ENCODE data around the gene CEP68. TPM values are rescaled to one million over a fixed set of nuclear protein-coding genes. Genes with fewer than 3 reads are reported as not detected.

The CEP68 gene
- total RNA-seq, 1 donor from 2014 or later: 12.6 TPM

- ATAC-seq: no peak
- H3K27ac ChIP-seq: peak overlapping the region; percentile 42
- peaks cover 59% of the 10 kb centered on the region for H3K36me3 ChIP-seq
Observed at GRCh38 chr2:65070172-65070830, 14.1 kb downstream of the CEP68 start.

DNA sequence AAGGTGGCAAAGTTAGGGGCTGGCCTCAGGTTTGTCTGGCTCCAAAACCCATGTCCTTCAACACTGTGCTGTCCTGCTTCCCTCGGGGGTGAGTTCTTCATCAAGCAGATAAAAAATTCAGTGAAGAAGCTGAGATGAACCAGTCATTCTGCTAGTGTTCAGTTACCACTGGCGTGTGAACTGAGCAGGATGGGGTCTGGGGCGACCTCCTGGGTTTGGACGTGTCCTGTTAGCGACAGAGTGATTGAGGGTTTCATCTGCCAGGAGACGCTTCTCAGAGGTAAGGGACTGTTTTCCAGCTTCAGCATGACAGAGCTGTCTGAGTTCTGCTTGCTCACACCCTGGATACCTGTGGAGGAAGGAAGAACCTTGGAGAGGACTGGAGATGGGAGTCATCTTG is 14.6 kb downstream of the CEP68 start:
- ATAC-seq: no peak
- Histone ChIP-seq H3K4me1 (peaks cover 58% of the 10 kb centered on the region), H3K4me3 (no peak overlapping the region), H3K36me3 (peaks cover 59% of the 10 kb centered on the region), H3K27me3 (ENCODE audit: low read depth) (no peaks in the 10 kb centered on the region), H3K27ac (no peak overlapping the region), H3K9me3 (no peaks in the 10 kb centered on the region)
- intact Hi-C loops (cut with DNase I): no loop called here
- no peak for DNase-seq
- TF ChIP-seq, protein P1, sequence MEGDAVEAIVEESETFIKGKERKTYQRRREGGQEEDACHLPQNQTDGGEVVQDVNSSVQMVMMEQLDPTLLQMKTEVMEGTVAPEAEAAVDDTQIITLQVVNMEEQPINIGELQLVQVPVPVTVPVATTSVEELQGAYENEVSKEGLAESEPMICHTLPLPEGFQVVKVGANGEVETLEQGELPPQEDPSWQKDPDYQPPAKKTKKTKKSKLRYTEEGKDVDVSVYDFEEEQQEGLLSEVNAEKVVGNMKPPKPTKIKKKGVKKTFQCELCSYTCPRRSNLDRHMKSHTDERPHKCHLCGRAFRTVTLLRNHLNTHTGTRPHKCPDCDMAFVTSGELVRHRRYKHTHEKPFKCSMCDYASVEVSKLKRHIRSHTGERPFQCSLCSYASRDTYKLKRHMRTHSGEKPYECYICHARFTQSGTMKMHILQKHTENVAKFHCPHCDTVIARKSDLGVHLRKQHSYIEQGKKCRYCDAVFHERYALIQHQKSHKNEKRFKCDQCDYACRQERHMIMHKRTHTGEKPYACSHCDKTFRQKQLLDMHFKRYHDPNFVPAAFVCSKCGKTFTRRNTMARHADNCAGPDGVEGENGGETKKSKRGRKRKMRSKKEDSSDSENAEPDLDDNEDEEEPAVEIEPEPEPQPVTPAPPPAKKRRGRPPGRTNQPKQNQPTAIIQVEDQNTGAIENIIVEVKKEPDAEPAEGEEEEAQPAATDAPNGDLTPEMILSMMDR (IDR thresholded peaks at IDR 0.05): no peak

More at GRCh38 chr2:65070172-65070830, 14.1 kb downstream of the CEP68 start:
- H3K9me3 ChIP-seq: no peaks in the 10 kb centered on the region
- DNase-seq: no peak
- intact Hi-C loops (cut with DNase I): no loop called here
- peaks cover 58% of the 10 kb centered on the region for H3K4me1 ChIP-seq
- TF ChIP-seq, protein P1 (IDR thresholded peaks at IDR 0.05): peak; percentile 9
- H3K27me3 ChIP-seq (ENCODE audit: low read depth): no peaks in the 10 kb centered on the region
- H3K4me3 ChIP-seq: no peak overlapping the region

DNA sequence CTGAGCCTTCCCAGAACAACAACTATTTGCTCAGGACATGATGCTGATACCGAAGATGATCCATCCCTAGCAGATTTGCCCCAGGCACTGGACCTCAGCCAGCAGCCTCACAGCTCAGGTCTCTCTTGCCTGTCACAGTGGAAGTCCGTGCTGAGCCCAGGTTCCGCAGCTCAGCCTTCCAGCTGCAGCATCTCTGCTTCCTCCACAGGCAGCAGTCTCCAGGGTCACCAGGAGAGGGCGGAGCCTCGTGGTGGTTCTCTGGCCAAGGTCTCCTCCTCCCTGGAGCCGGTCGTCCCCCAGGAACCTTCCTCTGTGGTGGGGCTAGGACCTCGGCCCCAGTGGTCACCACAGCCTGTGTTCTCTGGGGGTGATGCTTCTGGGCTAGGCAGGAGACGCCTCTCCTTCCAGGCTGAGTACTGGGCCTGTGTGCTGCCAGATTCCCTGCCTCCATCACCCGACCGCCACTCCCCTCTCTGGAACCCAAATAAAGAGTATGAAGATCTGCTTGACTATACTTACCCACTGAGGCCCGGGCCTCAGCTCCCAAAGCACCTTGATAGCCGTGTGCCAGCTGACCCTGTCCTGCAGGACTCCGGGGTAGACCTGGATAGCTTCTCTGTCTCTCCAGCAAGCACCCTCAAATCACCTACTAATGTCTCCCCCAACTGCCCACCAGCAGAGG is 15.4 kb downstream of the CEP68 start:
- ATAC-seq (no peak), DNase-seq (no peak)
- TF ChIP-seq, protein P1 (IDR thresholded peaks at IDR 0.05): no peak
- Histone ChIP-seq H3K36me3 (peaks cover 60% of the 10 kb centered on the region), H3K4me3 (no peak overlapping the region), H3K4me1 (peaks cover 61% of the 10 kb centered on the region), H3K27me3 (ENCODE audit: low read depth) (no peaks in the 10 kb centered on the region), H3K27ac (no peak overlapping the region), H3K9me3 (no peaks in the 10 kb centered on the region)
- intact Hi-C loops (cut with DNase I): no loop called here

DNA sequence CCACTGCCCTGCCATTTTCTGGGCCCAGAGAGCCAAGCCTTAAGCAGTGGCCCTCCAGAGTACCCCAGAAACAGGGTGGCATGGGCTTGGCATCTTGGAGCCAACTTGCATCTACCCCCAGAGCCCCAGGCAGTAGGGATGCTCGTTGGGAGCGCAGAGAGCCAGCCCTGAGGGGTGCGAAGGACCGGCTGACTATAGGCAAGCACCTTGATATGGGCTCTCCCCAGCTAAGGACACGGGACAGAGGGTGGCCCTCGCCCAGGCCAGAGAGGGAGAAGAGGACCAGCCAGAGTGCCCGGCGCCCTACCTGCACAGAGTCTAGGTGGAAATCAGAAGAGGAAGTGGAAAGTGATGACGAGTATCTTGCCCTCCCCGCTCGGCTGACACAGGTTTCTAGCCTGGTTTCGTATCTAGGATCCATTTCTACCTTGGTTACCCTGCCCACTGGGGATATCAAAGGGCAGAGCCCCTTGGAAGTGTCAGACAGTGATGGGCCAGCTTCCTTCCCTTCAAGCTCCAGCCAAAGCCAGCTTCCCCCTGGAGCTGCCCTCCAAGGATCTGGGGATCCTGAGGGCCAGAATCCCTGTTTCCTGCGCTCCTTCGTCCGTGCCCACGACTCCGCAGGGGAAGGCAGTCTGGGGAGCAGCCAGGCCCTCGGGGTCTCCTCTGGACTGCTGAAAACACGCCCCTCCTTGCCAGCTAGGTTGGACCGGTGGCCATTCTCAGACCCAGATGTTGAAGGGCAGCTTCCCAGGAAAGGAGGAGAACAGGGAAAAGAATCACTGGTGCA is 16.2 kb downstream of the CEP68 start:
- TF ChIP-seq, protein P1 (IDR thresholded peaks at IDR 0.05): no peak
- Histone ChIP-seq H3K27me3 (ENCODE audit: low read depth) (no peaks in the 10 kb centered on the region), H3K36me3 (peaks cover 67% of the 10 kb centered on the region), H3K27ac (no peak overlapping the region), H3K4me1 (peaks cover 59% of the 10 kb centered on the region), H3K9me3 (no peaks in the 10 kb centered on the region), H3K4me3 (no peak overlapping the region)
- DNase-seq (no peak), ATAC-seq (no peak)
- intact Hi-C loops (cut with DNase I): no loop called here

DNA sequence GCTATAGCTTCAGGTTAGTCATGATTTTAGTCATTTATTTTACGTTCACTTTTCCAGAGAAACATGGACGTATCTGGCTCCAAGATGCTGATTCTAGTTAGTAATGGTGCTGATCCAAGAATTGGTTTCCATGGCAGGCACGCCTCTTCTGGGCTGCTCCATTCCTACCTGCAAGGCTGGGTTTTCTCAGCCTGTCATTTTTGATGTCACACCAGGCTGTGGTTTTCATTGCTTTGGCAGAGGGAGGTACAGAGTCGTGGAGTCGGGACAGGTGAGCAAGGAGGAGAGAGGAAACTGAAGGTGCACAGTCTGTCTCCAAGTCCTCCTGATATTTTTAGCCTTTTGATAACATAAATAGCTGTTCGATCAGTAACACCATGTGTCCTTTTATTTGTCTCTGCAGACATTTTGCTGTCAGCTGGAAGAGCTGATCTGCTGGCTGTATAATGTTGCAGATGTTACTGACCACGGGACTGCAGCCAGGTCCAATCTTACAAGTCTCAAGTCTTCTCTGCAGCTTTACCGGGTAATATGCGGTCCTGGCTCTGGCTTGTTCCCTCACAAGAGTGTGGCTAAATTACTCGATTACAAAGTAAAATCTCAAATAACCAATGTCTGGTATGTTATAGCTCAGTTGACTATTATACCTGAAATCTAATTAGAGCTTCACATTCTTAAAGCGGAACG is 17.8 kb downstream of the CEP68 start:
- TF ChIP-seq, protein P1 (IDR thresholded peaks at IDR 0.05): no peak
- Histone ChIP-seq H3K9me3 (no peaks in the 10 kb centered on the region), H3K27me3 (ENCODE audit: low read depth) (no peaks in the 10 kb centered on the region), H3K4me1 (peaks cover 42% of the 10 kb centered on the region), H3K4me3 (no peak overlapping the region), H3K36me3 (peaks cover 82% of the 10 kb centered on the region), H3K27ac (no peak overlapping the region)
- DNase-seq (no peak), ATAC-seq (no peak)
- intact Hi-C loops (cut with DNase I): no loop called here

Data from lower lobe of right lung (tissue), 2 donors.